GM08714 (cell line): ENCODE data around the gene CDYL2.

Source experiments
- H3K4me3 ChIP-seq: fragments of 200-500 bp; sonication (Bioruptor generic); 2 replicates; pipeline ENCODE4 v1.5.1; 2014; ENCODE audit warnings: mild to moderate bottlenecking, low read length, inconsistent platforms
- ZNF274 ChIP-seq: IDR thresholded peaks from 2 replicates; pipeline ENCODE4 v1.6.1; 2012; ENCODE audit warnings: mild to moderate bottlenecking, low read depth, low read length

CDYL2 gene

DNA sequence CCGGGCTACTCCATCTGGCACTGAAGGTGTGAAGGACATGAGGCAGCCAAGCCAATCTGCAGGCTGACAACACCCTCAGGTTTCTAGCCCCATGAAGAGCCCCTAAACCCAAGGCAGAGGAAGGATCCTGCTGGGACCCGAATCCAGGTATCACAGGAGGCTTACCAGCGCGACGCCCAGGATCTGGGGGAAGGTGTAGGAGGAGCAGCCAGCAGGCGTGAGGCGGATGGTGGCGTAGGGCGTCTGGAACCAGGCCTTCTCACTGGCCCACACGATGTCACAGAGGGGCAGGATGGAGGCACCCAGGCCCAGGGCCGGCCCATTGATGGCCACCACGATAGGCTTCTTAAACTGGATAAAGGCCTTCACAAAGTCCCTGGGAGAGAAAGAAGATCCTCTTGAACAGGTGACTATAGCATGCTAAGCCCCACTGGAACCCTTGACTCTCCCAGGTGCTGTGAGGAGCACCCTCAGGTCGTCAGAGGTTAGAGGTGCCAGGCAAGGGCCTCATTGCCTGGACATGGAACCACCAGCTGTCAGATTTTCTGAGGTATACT, 191.9 kb downstream of the CDYL2 start:
- TF ChIP-seq ZNF274: no peak
- H3K4me3 ChIP-seq: no peak overlapping the region

DNA sequence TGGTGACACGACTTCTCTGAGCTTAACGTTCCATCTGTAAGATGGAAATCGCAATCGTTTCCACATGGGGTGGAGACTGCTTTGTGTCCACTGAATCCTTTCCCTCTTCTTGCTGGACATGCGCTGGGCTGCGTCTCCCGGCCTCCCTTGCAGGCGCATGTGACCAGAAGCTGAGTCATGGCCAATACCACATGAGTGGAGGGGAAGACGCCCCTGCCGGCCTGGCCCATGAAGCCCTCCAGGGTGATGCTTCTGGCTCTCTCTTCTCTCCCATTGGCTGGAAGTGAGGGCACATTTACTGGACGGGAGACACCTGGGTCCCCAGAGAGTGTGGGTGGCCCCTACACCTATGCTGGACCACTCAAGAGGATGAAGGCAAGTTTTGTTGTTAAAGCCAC, 192.5 kb downstream of the CDYL2 start:
- H3K4me3 ChIP-seq: no peak overlapping the region
- TF ChIP-seq ZNF274: no peak

DNA sequence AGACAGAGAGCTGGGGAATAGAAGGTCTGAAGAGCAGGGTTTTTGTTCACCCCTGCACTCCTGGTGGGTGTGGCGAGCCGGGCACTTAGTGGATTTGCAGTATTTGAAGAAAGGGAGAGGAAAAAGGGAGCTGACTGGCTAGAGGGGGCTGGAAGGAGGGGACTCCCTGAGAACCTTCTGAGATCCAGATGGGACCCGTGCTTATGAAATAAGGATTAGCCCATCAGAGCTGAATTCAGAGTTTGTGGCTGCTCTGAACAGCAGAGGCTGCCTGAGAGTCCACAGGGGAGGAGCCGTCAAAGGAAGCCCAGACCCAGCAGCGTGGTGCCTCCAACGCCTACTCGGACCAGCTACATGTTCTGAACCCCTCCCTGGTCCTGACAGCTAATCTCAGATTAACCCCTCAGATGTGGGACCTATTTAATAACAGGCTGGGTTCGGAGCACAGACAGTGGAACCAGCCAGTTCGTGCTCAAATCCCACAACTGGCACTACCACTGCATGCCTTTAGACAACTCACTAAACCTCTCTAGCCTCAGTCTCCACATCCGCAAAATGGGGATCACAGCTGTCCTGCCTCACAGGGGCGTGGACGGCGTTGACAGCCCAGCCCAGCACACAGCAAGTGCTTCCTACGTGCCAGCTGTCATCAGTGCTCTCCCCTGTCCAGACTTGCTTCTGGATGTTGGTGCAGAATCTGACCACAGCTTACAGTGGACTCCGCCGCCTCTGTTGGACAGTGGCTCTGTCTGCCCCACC, 193.0 kb downstream of the CDYL2 start:
- H3K4me3 ChIP-seq: no peak overlapping the region
- TF ChIP-seq ZNF274: no peak

DNA sequence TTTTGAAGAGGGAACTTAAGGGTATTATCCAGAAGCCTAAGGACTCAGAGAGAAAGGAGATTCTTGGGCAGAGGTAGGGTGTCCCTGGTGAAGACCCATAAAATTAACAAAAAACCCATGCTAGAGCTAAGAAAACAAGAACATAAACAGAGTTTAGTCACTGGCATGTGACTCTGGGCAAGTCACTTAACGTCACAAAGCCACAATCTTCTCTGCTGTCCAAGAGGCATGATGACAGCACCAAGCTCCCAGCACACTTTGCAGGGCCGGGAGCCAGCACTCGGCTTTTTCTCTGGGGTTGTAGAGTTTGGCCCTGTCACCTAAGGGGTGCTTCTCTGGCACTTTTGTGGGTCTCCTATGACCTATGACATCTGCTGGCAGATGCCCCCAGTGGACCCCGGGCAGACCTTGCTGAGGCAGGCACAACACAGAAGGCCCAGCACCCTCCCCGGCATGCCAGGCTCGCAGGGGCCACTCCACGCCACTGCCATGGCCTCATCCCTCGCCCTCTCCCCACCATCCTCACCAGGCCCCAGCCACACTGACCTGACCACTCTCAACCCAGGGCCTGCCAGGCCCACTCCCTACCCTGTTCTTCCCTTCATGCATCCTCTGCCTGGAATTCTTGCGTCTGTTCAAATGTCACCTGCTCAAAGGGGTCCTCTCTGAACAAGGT, 193.8 kb downstream of the CDYL2 start:
- TF ChIP-seq ZNF274: no peak
- no peak overlapping the region for H3K4me3 ChIP-seq

- no peak overlapping the region for H3K4me3 ChIP-seq
- no peak for TF ChIP-seq ZNF274
These were observed 195.5 kb downstream of the CDYL2 start for GRCh38 chr16:80608946-80609345.

DNA sequence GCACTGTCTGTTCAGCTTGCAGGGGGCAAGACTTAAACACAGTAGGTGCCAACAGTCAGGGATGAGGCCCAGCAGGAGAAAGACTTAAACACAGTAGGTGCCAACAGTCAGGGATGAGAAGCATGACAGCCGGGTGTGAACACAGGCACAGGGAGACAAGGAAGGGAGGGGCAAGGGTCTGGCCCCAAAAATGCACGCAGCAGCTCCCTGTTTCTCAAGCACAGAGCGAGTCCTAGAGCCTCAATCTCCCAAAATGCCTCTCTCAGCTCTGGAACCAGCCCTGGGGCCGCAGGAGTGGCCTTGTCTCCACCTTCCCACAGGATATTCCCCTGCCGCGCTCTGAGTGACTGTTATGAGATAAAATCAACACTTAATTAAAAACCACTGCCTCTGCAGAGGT, 197.2 kb downstream of the CDYL2 start:
- H3K4me3 ChIP-seq: no peak overlapping the region
- TF ChIP-seq ZNF274: no peak

GRCh38 chr16:80606221-80606766, 198.1 kb downstream of the CDYL2 start:
- no peak overlapping the region for H3K4me3 ChIP-seq
- no peak for TF ChIP-seq ZNF274

DNA sequence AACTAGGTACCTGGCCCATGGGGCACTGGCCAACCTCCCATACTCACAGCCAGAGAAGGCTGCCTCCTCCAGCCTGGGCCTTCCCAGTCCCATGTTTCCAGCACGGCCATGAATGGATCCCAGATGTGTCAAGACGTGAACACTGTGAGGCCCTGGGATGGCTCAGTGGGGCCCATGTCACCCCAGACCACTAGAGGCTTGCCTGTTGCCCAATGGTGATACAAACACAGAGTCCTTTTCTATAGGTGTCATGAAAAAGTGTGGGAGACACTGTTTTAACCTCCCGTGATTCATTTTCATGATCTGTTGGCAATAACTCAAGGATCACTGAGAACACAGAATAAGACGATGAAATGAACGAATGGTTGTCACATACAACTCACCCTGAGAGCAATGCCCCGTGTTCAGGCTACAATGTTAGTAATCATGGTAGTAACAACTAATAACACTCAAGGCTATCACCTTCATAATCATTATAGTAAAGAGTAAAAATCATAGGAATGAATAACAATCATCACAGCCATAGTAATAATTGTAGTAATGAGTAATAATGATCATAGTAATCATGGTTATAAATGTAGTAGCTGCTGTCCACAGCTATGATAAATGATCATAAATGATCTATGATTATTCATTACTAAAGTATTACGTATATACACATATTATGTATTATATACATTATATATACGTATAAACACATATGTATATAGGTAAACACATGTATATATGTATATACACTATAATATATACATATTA, 199.6 kb downstream of the CDYL2 start:
- no peak for TF ChIP-seq ZNF274
- H3K4me3 ChIP-seq: no peak overlapping the region

GRCh38 chr16:80602894-80603293, 201.5 kb downstream of the CDYL2 start:
- TF ChIP-seq ZNF274: no peak
- no peak overlapping the region for H3K4me3 ChIP-seq

DNA sequence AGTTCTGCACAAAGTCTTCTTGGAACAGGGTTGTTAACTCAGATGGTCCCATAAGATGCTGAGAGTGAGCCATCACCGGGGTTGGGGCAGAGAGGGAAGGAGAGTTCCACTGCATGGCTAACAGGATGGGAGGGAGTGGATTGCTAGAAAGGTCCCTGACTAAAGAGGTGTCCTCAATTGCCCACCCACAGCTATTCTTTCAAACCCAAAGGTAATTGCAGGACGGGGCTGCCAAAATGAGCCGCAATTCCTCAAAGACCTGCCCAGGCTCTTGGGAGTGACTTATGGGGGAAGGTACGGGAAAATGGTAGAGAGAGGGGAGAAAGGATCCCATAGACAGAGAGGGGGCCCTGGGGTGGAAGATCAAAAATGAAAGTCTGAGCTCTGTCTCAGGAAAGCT, 203.2 kb downstream of the CDYL2 start:
- TF ChIP-seq ZNF274: no peak
- H3K4me3 ChIP-seq: no peak overlapping the region

DNA sequence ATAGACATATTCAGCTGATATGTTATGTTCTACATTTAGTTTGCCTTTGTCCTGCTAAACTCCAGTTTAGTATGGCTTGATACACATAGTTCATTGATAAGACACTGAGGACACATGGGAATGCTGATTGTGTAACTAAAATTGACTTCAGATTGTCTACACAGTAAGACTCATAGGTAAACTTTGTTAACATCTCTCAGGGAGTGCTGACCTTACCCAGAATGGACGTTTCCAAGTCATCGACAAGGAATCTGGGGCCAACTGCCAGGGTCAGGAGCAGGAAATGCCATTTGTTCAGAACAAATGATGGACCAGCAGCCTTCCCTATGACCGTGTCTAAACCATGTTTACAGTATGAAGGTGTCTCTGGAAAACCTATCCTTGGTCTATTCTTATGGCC, 204.9 kb downstream of the CDYL2 start:
- H3K4me3 ChIP-seq: no peak overlapping the region
- no peak for TF ChIP-seq ZNF274

GRCh38 chr16:80596507-80597207, 207.7 kb downstream of the CDYL2 start:
- TF ChIP-seq ZNF274: no peak
- H3K4me3 ChIP-seq: no peak overlapping the region

- H3K4me3 ChIP-seq: no peak overlapping the region
- TF ChIP-seq ZNF274: no peak
These were observed 209.6 kb downstream of the CDYL2 start for GRCh38 chr16:80594756-80595155.

GRCh38 chr16:80592273-80592672, 212.1 kb downstream of the CDYL2 start:
- TF ChIP-seq ZNF274: no peak
- H3K4me3 ChIP-seq: no peak overlapping the region
